IPS DF 4.7 (cell line): ENCODE measurements around the gene BOLA1.
"Not testable (repeated sequence)": the region's sequence is repeated elsewhere in the genome, so short reads cannot be mapped to it uniquely, and the experiment has no call there.

Experiments
- DNase-seq: peaks from one replicate; pipeline ENCODE4 v3.0.0-alpha.2; 2013; ENCODE audit warnings: low spot score; ENCODE audit errors: extremely low read depth

Gene BOLA1

DNA sequence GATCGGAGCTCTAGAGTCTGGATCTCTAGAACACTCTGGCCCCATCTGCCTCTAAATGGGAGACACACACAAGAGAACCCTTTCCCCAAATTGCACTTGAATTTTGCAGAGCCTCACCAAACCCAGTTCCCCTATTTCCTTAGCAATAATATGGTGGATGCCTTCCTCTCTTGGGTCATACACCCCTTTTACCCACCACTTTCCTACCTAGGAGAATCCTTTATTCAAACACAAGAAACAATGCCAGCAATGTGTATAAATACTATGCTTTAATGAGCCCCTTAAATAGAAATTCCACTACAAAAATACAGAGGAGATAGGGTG lies 29.0 kb downstream of the BOLA1 start:
- DNase-seq, result no peak

DNA sequence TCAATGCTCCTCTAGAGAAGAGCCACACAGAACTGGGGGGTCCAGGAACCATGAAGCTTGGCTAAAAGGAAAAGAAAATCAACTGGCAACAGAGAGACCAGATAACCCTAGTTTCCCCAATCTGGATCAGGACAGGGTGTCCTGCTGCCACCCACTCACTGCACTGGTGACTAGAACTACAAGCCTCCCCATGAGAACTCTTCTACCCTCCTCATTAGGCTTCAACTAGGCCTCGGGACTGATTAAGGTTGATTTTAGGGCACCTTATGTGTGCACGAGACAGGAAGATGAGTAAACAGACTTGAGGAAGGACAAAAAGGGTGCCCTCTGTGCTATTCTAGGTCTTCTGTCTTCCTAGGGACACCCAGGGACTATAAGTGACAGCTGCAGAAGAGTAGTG lies 30.5 kb downstream of the BOLA1 start:
- DNase-seq, result no peak

DNA sequence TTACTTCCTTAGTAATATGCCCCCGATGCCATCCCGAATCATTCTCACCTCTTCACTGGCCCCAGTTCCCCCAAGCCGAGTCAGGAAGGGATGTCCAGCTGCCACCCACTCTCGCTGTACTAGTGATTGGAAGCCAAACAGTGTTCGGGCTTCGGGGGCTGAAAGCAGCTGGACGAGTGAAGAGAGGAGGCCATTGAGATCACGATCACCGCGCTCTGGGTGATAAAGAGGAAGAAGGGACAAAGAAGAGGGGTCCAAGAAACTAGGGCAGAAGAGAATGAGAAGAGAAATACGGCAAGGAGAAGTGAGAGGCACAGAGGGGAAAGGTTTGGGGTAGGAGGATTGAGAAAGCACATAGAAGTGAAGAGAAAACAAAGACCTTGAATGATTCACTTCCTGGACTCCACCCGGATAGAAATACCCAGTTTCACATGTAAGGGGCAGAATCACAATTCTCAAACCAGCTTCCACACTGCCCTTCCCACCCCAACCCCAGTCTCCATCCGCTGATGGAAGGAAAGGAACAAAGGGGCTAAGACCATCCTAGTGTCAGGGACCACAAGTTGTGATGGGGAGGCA lies 31.9 kb downstream of the BOLA1 start:
- no peak for DNase-seq

DNA sequence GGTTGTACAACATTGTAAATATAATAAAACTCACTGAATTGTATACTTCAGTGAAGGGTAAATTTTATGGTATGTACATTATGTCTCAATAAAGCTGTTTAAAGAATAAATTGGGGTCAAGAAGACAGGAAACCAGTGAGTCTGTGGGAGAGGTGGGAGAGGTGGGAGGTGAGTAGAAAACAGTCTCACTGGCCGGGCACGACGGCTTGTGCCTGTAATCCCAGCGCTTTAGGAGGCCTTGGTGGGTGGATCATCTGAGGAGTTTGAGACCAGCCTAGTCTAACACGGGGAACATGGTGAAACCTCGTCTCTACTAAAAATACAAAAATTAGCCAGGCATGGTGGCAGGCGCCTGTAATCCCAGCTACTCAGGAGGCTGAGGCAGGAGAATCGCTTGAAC lies 33.1 kb downstream of the BOLA1 start:
- no peak for DNase-seq

DNA sequence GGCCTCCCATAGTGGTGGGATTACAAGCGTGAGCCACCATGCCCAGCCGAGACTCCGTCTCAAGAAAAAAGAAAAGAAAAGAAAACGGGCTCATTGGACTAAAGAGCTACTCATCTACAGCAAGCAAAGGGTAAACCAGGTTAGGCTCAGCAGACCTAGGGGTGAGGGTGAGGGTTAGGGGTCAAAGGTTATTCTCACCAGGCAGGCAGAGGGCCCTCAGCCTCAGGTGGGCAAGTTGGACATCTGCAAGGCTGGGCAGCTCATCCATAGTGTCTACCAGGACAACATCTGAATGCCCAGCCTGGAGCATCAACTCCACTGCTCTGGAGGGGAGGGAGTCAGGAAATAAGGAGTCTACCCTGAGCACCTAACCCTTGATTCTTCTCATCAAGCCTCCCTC lies 33.8 kb downstream of the BOLA1 start:
- DNase-seq, result no peak

DNA sequence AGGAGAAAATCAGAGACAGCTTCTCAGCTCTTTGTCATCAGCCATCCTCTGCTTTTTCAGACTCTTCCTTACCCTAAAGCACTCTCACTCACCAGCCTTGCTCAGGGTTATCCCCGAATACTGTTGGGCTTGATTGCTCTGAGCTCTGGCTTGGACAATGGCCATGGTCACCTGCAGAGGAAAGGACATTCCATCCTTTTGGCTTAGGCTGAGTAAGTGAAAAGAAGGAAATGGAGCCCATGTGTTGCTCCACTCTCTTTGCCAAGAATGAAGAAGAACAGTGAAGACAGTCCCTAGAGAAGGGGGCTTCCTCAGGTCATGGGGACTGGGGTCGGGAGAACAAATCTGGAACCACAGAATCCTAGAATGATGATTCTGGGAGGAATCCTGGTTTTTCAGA lies 35.0 kb downstream of the BOLA1 start:
- DNase-seq, result no peak

DNA sequence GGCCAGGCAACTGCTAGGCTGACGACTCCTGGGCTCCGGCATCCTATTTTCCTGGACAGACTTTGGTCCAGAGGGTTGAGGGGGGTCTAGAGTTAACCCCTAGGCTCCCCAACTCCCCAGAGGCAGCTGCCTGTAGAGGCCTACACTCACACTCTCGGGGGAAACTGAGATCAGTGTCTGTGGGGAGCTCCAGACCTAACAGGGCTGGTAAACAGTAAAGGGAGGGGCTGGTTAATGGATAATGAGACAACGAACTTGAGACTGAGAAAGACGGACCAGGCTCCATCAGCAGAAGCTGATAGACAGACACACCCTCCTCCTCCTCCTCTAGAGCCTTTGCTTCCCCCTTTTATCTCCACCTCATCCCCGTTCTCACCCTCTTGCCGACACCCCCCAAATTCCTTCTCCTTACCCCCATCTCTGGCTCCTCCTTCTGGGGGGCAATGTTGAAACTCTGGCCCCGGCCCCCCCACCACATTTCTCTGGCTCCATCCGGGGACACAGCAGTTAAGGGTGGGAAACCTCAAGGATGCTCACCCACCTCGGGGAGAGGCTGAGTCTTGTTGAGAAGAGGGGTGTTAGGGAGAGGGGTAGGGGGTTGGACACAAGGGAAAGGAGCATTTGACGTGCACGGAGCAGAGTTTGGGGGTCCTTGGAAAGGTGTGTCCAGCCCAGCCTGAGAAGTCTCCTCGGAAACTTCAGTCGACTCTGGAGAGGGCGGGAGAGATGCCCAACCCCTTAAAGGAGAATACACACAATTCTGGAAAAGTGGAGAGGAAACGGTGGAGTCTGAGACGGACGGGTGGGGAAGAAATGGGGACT lies 37.0 kb downstream of the BOLA1 start, which contains the start of gene MTMR11:
Gene MTMR11 (minus strand): TSS at position 710 of the 822 bp plus-strand sequence. CDS start 232 bp downstream, at position 478.
- no peak for DNase-seq

DNA sequence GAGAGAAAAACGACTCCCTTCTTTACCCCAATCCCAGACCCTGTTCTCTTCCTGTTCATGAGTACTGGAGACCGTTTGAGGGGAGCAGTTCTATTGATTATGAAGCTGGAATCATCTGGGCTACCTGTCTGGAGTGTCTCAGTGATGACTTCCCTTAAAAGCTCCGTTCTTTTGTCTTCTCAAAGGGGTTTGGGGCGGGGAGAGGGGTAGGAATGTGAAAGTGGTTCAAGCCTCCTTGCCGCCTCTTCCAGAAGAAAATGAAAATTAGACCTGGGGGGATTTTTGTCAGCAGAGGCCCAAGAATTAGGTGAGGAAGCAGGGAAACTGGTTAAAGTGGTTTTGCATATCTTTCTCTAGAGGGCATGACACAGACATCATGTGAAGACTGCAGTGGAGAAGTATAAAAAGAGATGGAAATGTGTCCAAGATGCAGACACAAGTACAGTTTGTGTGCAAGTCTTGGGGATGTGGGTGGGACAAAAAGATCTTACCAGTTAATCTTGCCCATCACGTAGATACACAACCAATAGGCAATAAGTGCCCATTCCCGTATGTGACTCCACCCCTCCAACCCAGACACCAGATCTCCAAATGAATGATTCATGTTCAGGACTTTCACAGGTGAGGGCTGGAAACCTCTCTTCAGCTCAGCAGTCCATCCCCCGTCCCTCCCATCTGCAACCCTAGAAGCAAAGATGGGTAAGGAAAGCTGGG lies 37.8 kb downstream of the BOLA1 start:
- no peak for DNase-seq

DNA sequence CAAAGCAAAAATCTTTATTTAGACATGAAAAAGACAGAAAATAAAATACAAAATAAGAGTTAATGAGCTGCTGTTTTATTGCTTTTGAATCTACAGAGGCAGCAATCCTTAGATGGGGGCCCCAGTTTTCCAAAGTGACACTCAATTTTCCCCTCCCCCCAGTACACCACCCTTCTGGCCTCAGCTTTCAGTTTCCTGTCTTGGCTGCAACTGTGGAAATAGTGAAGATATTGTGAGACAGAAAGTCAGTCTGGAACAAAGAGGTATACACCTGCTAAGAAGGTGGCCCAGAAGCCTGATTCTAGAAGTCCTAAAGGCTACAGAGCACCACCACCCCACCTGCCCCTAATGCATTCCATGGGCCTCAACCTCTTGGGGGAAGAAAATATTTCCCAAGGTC lies 38.4 kb downstream of the BOLA1 start:
- DNase-seq, result no peak

DNA sequence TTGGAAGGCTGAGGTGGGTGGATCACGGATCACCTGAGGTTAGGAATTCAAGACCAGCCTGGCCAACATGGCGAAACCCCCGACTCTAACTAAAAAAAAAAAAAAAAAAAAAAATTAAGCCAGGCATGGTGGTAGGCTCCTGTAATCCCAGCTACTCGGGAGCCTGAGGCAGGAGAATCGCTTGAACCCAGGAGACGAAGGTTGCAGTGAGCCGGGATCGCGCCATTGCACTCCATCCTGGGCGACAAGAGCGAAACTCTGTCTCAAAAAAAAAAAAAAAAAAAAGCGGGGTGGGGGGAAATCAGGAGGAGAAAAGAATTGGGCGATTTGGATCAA lies 39.3 kb downstream of the BOLA1 start:
- not testable (repeated sequence) for DNase-seq

DNA sequence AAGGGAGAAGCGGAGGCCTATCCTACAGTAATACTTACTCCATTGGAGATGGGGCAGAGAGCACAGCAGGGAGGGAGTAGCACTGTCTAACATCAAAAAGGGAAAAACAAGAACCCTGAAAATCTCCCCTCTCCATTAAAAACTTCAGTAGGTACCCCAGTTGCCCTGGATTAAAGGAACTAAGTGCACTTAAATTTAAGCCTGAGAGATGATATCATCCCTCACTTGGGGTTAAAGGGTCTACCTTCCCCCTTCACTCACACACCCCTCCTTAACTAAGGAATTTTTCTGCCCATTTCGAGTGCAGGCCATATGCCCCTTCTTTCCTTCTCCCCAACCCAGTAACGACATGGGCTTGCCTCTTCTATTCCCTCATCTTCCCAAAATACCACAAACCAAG lies 41.1 kb downstream of the BOLA1 start:
- no peak for DNase-seq

DNA sequence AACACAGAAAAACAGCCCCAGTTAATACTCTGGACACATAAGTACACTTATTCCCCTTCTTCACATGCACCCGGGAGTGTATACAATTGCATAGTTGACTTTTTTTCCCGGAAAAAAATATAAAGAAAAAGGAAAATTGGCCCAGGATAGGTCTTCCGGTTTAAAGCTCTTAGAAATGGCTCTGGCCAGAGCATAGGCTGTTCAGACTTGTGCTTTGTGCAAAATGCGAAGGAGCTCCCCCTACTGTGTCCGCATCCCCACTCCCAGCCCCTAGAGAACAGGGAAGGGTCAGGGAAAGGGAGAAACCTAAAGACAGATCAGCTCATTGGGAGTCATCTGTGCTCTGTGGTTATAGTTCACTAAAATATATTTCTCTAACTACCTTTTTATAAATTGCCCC lies 42.8 kb downstream of the BOLA1 start:
- DNase-seq, result no peak

DNA sequence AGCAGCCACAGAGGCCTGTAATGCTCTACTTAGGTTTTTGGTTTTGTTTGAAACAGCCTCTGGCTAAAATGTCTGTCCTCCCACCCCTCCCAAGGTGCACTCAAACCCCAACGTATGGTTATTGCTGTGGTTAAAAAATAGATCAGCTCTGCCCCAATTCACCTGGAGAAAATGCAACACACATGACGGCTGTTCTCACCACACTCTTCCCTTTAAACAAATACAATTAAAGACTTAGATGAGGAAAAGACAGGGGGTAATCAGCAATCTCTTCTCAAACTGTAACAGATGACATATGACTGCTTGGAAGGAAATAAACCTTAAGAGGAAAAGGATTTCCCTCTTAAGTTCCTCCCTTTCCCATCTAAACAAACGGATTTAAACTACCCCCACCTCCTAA lies 43.5 kb downstream of the BOLA1 start:
- DNase-seq, result no peak

DNA sequence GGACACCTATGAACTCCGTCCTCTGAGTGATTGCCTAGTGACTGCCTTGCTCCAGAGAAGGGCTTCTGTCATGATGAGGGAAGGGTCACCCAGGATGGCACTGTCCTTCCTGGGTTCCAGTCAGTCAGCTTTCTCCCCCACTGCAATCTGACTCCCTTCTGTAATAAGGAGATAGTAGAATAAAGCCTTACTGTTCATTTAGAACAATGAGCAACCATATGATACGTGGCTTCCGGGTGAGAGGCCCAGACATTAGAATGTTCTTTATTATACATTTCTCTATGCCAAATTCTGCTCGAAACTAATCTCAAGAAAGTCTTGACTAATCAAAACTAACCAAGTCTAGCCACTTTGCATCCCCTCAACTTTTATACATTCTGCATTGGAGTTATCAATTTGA lies 45.8 kb downstream of the BOLA1 start:
- no peak for DNase-seq

DNA sequence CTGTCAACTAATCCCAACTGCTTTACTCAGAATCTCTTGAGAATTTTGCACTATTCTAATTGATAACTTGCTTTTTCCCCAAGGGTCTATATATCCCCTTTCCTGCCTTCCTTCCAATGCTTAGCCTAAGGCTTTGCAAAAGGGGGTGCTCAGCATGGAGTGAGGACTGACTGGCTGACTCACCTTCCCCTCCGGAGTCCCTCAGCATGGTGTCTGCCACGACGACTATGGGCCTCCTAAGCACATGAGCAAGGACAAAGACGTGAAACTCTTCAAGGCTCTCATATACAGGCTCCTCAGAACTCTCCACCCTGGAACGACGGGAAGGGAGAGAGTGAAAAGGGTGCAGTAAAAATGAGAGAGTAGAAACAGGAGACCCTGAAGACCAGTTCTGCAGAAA lies 50.5 kb downstream of the BOLA1 start:
- no peak for DNase-seq
